ENCODE data around the gene RBMS1. TPM values are rescaled to one million over a fixed set of nuclear protein-coding genes. Genes with fewer than 3 reads are reported as not detected.
"Not testable (repeated sequence)": the region's sequence is repeated elsewhere in the genome, so short reads cannot be mapped to it uniquely, and the experiment has no call there.

RBMS1 gene
- total RNA-seq, 1 donor from 2014 or later, result 116 TPM

DNA sequence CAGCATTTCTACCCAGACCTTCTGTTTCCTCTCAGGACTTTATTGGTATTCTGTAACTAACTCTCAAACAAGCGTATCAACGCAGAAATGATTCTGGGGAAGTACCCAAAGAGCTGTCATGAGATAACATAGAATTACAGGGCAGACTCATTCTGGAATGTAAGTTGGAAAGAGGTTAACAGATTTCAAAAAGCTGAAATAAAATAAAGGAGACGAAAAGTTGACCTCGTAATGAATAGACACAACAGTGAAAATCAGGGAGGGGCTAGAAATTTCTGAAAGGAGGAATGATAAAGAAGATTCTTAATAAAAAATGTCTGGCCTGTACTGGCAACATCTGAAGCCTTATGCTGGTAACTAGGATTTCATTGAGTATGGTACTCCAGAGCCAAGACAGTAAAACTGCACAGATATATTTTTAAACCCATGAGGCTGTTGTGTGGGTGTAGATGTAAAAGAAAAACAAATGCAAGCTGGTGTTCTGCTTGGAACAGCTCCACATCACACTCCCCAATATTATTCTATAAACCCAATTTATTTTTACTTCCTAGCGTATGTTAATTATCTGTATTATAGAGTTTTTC lies 23.9 kb downstream of the RBMS1 start:
- DNase-seq (ENCODE audit: low read depth), result no peak

- DNase-seq (ENCODE audit: low read depth), result no peak
Measured at GRCh38 chr2:160469164-160469563, 24.4 kb downstream of the RBMS1 start.

- no peak for DNase-seq (ENCODE audit: low read depth)
Measured at GRCh38 chr2:160467086-160467485, 26.5 kb downstream of the RBMS1 start.

DNA sequence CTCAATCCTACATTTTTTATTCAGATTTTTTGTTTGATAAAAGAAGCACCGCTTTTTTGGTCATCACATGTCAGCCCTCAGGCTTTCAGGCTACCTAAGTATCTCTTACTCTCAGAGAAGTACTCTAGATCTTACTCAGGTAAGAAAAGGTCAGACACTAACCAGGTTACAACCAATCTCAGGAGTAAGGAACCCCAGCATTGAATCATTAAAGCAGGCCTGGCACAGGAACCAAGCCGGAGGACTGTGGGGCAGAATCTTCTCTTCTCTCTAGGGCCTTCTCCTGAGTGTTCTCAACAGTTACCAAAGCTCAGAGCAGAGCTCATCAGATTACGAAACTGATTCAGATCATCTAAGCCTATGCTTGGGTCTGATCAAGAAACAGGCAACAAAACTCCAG lies 28.2 kb downstream of the RBMS1 start:
- DNase-seq (ENCODE audit: low read depth), result no peak

- peak; percentile 26 for DNase-seq (ENCODE audit: low read depth)
Measured at GRCh38 chr2:160465002-160465401, 28.6 kb downstream of the RBMS1 start.

GRCh38 chr2:160464017-160464416 lies 29.6 kb downstream of the RBMS1 start:
- no peak for DNase-seq (ENCODE audit: low read depth)

- DNase-seq (ENCODE audit: low read depth), result no peak
Measured at GRCh38 chr2:160463245-160463644, 30.4 kb downstream of the RBMS1 start.

- no peak for DNase-seq (ENCODE audit: low read depth)
Measured at GRCh38 chr2:160460333-160460731, 33.3 kb downstream of the RBMS1 start.

DNA sequence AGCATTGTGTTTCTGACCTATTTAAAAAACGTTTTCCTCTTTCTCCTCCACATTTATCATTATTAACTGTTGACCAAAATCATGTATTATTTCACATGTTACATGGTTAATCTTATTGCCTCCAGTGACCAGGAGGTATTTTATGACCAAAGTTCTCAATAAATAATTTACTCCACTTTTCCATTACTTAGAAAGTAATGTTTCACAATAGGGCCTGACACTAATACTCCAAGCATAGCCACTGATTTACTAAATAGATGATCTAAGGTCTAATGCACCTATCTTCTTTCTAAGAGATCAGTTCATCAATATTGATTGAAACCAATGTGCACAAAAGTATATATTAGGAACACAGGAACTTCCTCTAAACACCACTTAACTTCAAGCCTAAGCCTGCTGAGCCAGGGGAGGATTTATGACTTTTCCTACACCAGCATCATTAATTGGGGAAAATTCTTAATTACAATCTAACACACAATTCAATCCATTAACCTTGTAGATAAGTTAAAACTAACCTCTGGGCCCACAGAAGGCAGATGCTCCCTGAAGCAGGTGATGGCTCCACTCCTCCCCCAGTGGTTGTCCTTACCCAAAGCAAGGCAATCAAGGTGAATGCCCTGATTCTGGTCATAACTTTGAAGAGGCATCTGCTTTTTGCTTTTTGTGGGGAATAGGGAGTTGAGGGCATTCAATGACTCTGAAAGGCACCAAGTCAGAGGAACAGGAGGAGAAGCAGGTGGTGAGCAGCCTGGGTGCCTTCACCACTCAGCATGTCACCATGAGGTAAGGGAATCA lies 33.9 kb downstream of the RBMS1 start:
- peak; percentile 71 for DNase-seq (ENCODE audit: low read depth)

- DNase-seq (ENCODE audit: low read depth), result no peak
Measured at GRCh38 chr2:160458718-160459453, 34.7 kb downstream of the RBMS1 start.

DNA sequence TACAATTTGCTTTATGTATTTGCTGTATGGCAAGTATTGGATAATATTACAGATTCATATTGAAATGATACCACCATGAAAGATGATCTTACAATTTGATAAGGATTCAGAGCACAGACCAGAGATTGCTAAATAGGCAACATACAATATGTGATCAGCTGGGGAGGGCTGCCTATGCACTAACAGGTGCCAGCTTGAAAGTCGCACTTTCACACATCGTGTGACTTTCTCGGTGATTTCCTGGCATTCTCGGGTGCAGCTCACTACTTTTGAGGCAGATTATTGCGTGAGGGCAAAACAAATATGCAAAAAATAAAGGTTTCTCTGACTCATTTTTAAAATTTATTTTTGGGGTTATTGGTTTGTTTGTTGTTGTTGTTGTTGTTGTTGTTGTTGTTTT lies 36.0 kb downstream of the RBMS1 start:
- DNase-seq (ENCODE audit: low read depth), result no peak

DNA sequence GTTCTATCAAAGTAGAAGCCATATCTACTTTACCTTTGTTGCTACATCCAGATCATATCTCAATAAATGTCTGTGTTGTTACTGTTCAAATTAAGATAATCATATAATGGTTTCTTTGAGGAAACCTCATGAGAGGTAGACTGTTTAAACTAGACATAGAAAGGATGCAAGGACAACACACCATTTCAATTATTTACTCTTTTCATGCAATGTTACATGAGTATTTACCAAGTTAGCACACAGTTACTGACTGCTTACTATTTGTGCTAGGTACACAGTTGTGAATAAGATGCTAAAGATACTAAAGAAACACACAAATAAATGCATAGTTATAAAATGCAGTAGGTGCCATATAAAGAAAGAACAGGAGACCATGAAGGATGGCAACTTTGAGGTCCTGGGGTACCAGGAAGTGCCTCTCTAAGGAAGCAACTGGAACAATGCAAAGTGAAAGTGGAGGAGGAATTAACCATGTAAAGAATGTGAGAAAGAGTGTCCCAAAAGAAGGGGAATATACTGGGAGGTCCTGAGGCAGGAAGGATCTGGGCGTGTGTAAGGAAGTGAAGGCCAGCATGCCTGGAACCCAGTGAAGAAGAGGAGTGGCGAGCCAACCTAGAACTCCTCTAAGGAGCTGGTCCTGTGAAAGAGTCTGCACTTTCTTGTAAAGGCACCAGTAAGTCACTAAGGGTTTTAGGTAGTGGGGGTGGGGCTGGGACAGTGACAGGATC lies 39.4 kb downstream of the RBMS1 start:
- no peak for DNase-seq (ENCODE audit: low read depth)

- DNase-seq (ENCODE audit: low read depth), result no peak
Measured at GRCh38 chr2:160453111-160453820, 40.3 kb downstream of the RBMS1 start.

- DNase-seq (ENCODE audit: low read depth), result no peak
Measured at GRCh38 chr2:160450486-160450885, 43.1 kb downstream of the RBMS1 start.

- not testable (repeated sequence) for DNase-seq (ENCODE audit: low read depth)
Measured at GRCh38 chr2:160448821-160449220, 44.8 kb downstream of the RBMS1 start.

- no peak for DNase-seq (ENCODE audit: low read depth)
Measured at GRCh38 chr2:160445673-160446072, 47.9 kb downstream of the RBMS1 start.

DNA sequence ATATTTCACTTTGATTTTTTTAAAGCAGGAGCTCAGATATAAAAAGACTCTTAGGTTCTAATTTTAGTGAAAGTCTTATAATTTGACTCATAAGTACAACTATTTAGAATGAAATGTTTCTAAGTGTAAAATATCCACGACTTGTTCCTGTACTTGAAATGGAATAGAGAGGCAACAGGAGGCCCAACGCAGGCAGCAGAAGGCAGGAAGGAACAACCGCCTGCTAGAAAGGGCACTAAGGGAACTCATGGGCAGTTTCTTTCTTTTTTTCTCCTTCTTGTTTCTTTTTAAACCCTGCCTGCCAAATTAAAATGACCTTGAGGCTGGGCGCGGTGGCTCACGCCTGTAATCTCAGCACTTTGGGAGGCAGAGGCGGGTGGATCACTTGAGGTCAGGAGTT lies 51.0 kb downstream of the RBMS1 start:
- DNase-seq (ENCODE audit: low read depth), result no peak

DNA sequence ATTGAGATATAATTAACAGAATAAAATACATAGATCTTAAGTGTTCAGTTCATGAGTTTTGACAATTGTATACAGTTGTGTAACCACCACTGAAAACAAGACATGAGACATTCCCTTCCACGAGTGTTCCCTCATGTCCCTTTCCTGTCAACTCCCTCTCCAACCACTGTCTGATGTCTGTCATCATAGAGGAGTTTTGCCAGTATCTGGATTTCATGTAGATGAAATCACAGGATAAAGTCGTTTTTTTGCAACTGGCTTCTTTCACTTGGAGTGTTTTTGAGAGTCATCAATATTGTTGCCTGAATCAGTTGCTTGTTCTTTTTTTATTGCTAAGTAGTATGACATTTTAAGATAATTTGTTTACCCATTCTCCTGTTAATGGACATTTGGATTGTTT lies 52.7 kb downstream of the RBMS1 start:
- no peak for DNase-seq (ENCODE audit: low read depth)

DNA sequence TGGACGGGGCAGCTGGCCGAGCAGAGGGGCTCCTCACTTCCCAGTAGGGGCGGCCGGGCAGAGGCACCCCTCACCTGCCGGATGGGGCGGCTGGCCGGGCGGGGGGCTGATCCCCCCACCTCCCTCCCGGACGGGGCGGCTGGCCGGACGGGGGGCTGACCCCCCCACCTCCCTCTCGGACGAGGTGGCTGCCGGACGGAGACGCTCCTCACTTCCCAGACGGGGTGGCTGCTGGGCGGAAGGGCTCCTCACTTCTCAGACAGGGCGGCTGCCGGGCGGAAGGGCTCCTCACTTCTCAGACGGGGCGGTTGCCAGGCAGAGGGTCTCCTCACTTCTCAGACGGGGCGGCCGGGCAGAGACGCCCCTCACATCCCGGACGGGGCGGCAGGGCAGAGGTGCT lies 54.6 kb downstream of the RBMS1 start:
- not testable (repeated sequence) for DNase-seq (ENCODE audit: low read depth)

DNA sequence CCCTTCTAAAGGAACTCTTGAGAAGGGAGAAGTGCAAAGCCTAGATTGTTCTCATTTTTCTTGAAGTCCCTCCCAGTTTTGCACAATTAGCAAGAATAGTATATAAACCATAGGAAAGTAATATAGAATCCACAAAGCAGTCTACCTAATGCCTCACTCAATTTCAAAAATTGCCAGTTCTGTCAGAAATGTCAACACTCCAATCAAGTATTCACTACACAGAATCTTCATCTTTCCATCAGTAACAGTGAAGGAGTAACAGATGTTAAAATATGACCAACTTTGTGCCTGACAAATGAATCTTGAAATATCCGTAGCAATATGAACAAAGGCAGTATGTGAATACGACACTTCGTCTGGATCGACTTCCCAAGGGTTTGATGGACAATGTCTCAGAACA lies 56.3 kb downstream of the RBMS1 start:
- DNase-seq (ENCODE audit: low read depth), result no peak

GRCh38 chr2:160434254-160434948 lies 59.2 kb downstream of the RBMS1 start:
- DNase-seq (ENCODE audit: low read depth), result no peak

Data from renal cortical epithelial cell (primary cell).